Bronchial epithelial cell (primary cell): ENCODE measurements around the gene MAFG. TPM values are rescaled to one million over a fixed set of nuclear protein-coding genes. Genes with fewer than 3 reads are reported as not detected.

Source experiments
- DNase-seq: peaks from one replicate; pipeline ENCODE4 v3.0.0-alpha.2; 2010; ENCODE audit warnings: low read depth
- FAIRE-seq: peaks from 2 replicates; lab custom pipeline; 2011; peaks lifted over from hg19 to GRCh38; lab: Jason Lieb, UNC
- H3K27me3 ChIP-seq: 2 replicates; pipeline ENCODE4 v1.5.1; 2011; ENCODE audit warnings: low read length; ENCODE audit not compliant: control insufficient read depth, insufficient read depth
- H3K36me3 ChIP-seq: 2 replicates; pipeline ENCODE4 v1.5.1; 2011; ENCODE audit warnings: low read length; ENCODE audit not compliant: control insufficient read depth, insufficient read depth
- H3K4me3 ChIP-seq: 2 replicates; pipeline ENCODE4 v1.5.1; 2011; ENCODE audit warnings: mild to moderate bottlenecking, low read depth, low read length, control low read depth
- total RNA-seq: library from RNA; depleted of rRNA; stranded (reverse); fragments of >200 nt; gene quantifications from 2 replicates; pipeline ENCODE4 v1.2.1, GENCODE V29; 2014
- TF ChIP-seq, protein P1 (sequence below): IDR thresholded peaks from 2 replicates; pipeline ENCODE4 v1.5.1; 2011; ENCODE audit warnings: mild to moderate bottlenecking, moderate library complexity, low read length, control low read depth, inconsistent platforms; ENCODE audit not compliant: insufficient read depth, severe bottlenecking

Gene MAFG
- total RNA-seq, 1 donor from 2014 or later: 16.8 TPM

DNA sequence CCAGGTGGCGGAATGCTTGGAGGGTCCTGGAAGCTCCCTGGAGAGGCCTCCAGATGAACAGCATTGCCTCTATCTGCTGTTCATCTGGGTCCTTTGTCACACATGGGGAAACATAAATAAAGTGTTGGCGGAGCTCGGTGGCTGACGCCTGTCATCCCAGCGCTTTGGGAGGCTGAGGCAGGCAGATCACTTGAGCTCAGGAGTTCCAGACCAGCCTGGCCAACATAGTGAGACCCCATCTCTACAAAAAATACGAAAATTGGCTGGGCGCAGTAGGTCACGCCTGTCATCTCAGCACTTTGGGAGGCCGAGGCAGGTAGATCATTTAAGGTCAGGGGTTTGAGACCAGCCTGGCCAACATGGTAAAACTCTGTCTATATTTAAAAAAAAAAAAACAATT is 17.3 kb upstream of the MAFG start:
- TF ChIP-seq, protein P1, sequence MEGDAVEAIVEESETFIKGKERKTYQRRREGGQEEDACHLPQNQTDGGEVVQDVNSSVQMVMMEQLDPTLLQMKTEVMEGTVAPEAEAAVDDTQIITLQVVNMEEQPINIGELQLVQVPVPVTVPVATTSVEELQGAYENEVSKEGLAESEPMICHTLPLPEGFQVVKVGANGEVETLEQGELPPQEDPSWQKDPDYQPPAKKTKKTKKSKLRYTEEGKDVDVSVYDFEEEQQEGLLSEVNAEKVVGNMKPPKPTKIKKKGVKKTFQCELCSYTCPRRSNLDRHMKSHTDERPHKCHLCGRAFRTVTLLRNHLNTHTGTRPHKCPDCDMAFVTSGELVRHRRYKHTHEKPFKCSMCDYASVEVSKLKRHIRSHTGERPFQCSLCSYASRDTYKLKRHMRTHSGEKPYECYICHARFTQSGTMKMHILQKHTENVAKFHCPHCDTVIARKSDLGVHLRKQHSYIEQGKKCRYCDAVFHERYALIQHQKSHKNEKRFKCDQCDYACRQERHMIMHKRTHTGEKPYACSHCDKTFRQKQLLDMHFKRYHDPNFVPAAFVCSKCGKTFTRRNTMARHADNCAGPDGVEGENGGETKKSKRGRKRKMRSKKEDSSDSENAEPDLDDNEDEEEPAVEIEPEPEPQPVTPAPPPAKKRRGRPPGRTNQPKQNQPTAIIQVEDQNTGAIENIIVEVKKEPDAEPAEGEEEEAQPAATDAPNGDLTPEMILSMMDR: no peak
- Histone ChIP-seq H3K27me3 (no peaks in the 10 kb centered on the region), H3K36me3 (no peaks in the 10 kb centered on the region), H3K4me3 (no peak overlapping the region)
- FAIRE-seq: no peak
- DNase-seq: no peak

DNA sequence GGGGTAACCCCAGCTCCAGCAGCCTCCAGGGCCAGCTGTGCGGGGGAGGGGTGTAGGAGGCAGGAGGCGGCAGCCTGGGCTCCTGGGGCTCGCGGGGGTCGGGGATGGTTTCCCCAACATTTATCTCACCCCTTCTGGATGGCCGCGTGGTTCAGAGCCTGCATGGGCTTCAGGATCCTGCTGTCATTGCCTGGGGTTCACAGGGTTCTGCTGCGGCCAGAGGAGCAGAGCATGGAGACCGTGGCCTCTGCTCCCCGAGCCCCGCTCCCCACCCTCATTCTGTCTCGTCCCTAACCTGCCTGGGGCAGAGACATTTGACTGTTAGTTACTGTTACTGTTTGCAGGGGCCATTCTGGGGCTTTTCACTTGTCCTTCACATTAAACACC is 14.6 kb upstream of the MAFG start:
- Histone ChIP-seq H3K36me3 (no peaks in the 10 kb centered on the region), H3K27me3 (no peaks in the 10 kb centered on the region), H3K4me3 (no peak overlapping the region)
- no peak for DNase-seq
- TF ChIP-seq, protein P1: no peak
- FAIRE-seq: no peak

DNA sequence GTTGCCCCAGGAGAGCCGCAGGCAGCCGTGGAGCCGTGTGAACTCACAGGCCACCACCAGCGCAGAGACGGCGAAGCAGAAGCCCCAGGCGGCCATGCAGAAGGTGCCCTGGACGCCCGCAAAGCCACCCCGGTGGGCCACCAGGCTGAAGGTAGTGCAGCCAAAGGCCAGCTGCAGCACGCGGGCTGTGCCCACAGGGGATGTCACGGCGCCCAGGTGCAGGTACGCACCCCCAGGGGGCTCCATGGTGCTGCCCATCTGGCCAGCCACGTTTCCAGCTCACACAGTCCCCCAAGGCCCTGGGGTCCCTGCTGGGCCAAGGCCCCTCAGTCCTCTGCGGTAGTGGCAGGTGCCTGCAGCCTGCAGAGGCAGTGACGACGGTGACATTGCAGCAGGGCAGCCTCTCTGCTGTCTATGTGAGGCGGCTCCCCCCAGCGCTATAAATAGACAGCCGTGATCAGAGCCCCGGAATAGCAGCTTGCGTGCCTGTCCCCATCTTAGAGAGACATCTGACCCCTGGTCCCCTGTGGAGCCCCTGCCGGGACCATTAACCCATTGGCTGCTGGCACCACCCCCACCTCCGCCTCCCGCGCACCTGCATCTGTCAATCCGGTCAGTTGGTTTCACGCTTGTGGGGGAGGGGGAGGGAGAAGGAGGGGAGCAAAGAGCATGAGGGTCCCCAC is 14.1 kb upstream of the MAFG start:
- TF ChIP-seq, protein P1: no peak
- no peak overlapping the region for H3K4me3 ChIP-seq
- no peak for DNase-seq
- no peaks in the 10 kb centered on the region for H3K36me3 ChIP-seq
- no peaks in the 10 kb centered on the region for H3K27me3 ChIP-seq
- no peak for FAIRE-seq

DNA sequence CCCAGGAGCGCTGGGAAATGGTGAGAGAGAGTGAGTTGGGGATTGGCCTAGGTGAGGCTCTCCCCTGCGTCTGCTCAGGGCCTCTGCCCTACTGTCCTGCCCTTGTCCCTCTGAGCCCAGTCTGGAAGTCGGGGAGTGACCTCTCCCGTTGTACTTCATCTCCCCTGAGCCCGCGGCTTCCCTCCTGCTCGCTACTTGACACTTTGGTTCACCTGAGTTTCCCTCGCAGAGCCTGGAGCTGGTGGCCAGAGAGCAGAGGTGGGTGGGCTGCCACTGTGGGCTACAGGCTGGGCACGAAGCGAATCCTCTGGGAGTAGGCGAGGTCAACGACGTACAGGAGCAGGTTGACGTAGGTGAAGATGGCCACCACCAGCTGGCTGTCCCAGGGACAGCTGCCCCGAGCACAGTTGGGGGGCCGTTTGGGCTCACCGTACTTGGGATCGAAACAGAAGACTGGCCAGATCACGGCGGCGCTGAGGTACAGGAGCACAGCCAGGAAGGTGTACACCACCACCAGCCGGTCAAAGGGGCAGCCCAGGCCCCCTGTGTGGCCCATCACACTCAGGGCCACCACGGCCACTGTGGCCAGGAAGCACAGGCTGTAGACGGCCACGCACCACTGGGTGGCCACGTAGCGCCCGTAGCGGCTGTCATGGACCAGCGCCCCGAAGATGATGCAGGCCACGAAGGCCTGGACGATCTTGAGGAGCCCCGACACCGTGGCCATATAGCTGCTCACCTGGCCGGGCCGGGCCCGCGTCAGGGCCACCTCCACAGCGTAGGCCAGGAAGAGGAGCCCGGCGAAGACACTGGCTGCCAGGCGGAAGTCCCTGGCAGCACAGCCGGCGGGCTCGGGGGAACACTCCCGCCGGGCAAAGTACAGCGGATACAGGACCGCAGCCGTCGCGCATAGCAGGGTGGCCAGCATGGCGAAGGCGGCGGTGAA is 13.3 kb upstream of the MAFG start:
- Histone ChIP-seq H3K4me3 (no peak overlapping the region), H3K36me3 (peaks cover 1% of the 10 kb centered on the region), H3K27me3 (no peaks in the 10 kb centered on the region)
- TF ChIP-seq, protein P1: no peak
- no peak for DNase-seq
- no peak for FAIRE-seq

DNA sequence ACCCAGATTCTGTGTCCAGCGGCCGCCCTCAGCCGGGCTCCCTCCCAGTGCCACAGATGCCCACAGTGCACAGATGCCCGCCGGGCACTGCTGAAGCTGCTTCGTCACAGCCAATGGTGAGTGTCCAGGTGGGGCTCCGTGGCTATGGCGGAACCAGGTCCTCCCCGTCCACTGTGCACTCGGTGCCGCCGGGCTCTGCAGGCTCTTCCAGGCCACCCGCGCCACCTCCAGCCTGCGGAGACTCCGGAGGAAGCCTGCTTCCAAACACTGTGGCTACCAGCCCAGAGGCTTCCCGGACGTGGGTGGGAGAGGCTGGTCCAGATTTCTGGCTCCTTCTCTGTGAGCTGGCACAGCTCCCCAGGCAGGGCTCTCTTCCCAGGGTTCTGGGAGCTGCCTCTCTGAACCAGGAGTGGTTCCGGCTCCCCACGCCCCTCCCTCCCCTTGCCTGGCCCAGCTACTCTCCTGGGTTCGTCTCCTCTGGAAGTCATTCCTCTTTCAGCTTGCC is 12.4 kb upstream of the MAFG start:
- no peak for FAIRE-seq
- Histone ChIP-seq H3K4me3 (no peak overlapping the region), H3K27me3 (no peaks in the 10 kb centered on the region)

More for the DNA sequence above, 12.4 kb upstream of the MAFG start:
- peaks cover 6% of the 10 kb centered on the region for H3K36me3 ChIP-seq
- DNase-seq: no peak
- TF ChIP-seq, protein P1: no peak
